IPS-20b (cell line): ENCODE results near the gene LARGE1.
"Not testable (repeated sequence)": the region's sequence is repeated elsewhere in the genome, so short reads cannot be mapped to it uniquely, and the experiment has no call there.

Experiments used
- H3K27ac ChIP-seq: one replicate; pipeline ENCODE4 v1.5.1; 2013; ENCODE audit warnings: low read length
- H3K27me3 ChIP-seq: 2 replicates; pipeline ENCODE4 v1.6.1; 2013; ENCODE audit warnings: mild to moderate bottlenecking, low read length, inconsistent platforms; ENCODE audit not compliant: insufficient read depth
- H3K36me3 ChIP-seq: 2 replicates; pipeline ENCODE4 v1.6.1; 2013; ENCODE audit warnings: low read depth, mild to moderate bottlenecking, inconsistent platforms, low read length, moderate library complexity; ENCODE audit not compliant: insufficient read depth
- H3K4me1 ChIP-seq: 2 replicates; pipeline ENCODE4 v1.6.1; 2013; ENCODE audit warnings: mild to moderate bottlenecking, control low read depth, inconsistent platforms, low read length, moderate library complexity; ENCODE audit not compliant: insufficient read depth
- H3K4me3 ChIP-seq: 2 replicates; pipeline ENCODE4 v1.5.1; 2013; ENCODE audit warnings: mild to moderate bottlenecking, low read length, inconsistent platforms
- H3K9ac ChIP-seq: 2 replicates; pipeline ENCODE4 v1.6.1; 2013; ENCODE audit warnings: low read depth, mild to moderate bottlenecking, inconsistent platforms, low read length, moderate library complexity
- H3K9me3 ChIP-seq: 2 replicates; pipeline ENCODE4 v1.6.1; 2013; ENCODE audit warnings: mild to moderate bottlenecking, low read depth, low read length, inconsistent platforms; ENCODE audit not compliant: insufficient read depth

Gene LARGE1

DNA sequence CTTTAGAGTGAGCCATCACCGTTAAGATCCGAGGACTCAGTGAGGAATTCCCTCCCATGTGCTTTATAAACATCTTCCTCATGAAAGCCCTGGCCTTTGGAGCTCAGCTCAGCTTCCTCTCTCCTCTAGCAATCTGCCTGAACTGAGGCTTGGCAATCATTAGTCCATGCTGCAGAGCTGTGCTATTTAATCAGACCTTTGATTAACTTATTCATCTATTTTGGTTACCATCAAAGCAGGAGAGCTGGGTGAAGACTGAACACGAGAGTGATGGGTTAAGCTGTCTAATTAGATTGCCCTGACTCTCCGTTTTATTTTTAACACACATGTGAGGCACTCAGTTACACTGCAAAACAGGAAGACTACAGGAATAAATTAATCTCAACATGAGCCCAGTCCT lies 351.3 kb downstream of the LARGE1 start:
- H3K9ac ChIP-seq, result peak overlapping the region; percentile 9; the same call in 1 of the 2 replicates
- H3K36me3 ChIP-seq, result no peaks in the 10 kb centered on the region
- peak overlapping the region; percentile 39 for H3K27ac ChIP-seq
- no peaks in the 10 kb centered on the region for H3K9me3 ChIP-seq
- no peak overlapping the region; the same call in 1 of the 2 replicates for H3K4me3 ChIP-seq
- H3K4me1 ChIP-seq, result peaks cover 21% of the 10 kb centered on the region
- no peaks in the 10 kb centered on the region for H3K27me3 ChIP-seq

DNA sequence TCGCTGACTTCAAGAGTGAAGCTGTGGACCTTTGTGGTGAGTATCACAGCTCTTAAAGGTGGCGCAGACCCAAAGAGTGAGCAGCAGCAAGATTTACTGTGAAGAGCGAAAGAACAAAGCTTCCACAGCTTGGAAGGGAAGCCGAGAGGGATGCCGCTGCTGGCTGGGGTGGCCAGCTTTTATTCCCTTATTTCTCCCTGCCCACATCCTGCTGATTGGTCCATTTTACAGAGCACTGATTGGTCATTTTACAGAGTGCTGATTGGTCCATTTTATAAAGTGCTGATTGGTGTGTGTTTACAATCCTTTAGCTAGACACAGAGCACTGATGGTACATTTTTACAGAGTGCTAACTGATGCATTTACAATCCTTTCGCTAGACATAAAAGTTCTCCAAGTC lies 353.8 kb downstream of the LARGE1 start:
- not testable (repeated sequence) for H3K27ac ChIP-seq
- H3K4me1 ChIP-seq, result peaks cover 28% of the 10 kb centered on the region

DNA sequence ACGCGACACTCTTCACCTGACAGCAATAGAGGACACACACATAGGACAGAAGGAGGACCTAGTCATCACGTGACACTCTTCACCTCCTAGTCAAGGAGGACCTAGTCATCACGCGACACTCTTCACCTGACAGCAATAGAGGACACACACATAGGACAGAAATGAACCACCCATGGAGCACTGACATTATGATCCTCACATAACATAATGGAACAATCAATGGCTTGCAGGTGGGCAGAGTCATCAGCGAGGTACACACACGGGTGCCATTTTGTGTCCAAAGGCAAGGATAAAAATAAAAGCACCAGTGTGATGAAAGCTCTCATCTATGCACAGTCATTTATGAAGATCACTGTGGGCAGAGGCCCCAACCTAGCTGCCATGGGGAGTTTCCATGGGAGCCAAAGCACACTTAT lies 354.7 kb downstream of the LARGE1 start:
- Histone ChIP-seq H3K27ac (no peak overlapping the region), H3K27me3 (no peaks in the 10 kb centered on the region), H3K9me3 (no peaks in the 10 kb centered on the region), H3K4me1 (peaks cover 24% of the 10 kb centered on the region), H3K4me3 (no peak overlapping the region), H3K9ac (no peak overlapping the region), H3K36me3 (peaks cover 7% of the 10 kb centered on the region; the same call in 1 of the 2 replicates)

More for the DNA sequence above, 353.8 kb downstream of the LARGE1 start:
- not testable (repeated sequence) for H3K9me3 ChIP-seq, H3K4me3 ChIP-seq, H3K9ac ChIP-seq, H3K36me3 ChIP-seq, H3K27me3 ChIP-seq

DNA sequence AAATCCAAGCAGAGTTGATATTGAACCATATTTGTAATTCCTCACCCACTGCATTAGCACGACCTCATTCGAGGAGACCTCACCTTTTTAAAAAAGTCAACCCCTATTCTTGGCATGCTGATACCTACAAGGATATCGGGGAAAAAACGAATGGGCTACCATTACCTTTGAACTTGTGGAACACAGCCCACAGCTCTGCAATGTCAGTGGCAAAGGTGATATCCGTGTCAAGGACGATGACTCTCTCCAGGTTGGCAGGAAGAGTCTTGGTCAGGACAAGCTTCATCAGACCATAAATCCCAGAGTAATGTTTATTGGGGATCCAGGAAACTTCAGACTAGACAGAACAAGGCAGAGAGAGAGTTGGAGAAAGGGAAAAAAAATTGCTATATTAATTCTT lies 355.6 kb downstream of the LARGE1 start:
- H3K4me3 ChIP-seq, result no peak overlapping the region
- peaks cover 7% of the 10 kb centered on the region; the same call in 1 of the 2 replicates for H3K36me3 ChIP-seq
- H3K9ac ChIP-seq, result no peak overlapping the region
- peaks cover 17% of the 10 kb centered on the region for H3K4me1 ChIP-seq
- H3K27me3 ChIP-seq, result no peaks in the 10 kb centered on the region
- H3K9me3 ChIP-seq, result no peaks in the 10 kb centered on the region
- H3K27ac ChIP-seq, result no peak overlapping the region

DNA sequence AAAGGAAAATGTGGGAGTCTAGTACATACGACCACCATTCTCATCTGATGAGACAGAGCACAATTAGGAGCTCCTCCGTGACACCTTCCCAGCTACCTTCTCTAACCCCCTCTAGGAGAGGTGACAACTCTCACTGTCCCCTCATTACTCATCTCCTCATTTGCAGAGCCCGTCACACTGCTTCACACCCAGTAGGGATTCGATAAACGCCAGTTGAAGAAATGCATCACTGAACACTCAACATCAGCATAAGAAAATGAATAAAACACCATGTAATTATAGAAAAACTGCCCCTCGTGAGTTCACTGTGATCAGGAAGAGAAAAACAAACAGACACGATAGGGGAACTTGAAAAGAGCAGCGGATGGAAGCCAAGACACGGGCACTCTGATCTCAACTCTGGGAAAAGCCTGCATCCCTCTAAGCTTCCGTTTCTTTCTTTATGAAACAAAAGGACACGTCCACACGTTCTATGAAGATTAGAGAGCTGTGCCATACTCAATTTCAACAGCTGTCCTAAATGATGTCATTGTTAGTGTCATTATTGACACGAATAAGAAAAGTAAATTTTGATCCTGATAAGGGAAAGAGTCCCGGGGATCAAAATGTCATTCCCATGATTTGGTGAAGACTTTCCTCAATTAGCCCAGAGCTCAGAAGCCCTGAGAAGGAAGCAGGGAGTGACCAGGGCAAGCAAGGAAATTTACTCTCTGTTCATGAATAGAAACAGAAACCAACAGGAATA lies 356.9 kb downstream of the LARGE1 start:
- no peaks in the 10 kb centered on the region for H3K27me3 ChIP-seq
- no peak overlapping the region for H3K4me3 ChIP-seq
- peaks cover 12% of the 10 kb centered on the region; the same call in 1 of the 2 replicates for H3K36me3 ChIP-seq
- peaks cover 6% of the 10 kb centered on the region; the same call in 1 of the 2 replicates for H3K4me1 ChIP-seq
- H3K9me3 ChIP-seq, result no peaks in the 10 kb centered on the region
- no peak overlapping the region for H3K9ac ChIP-seq
- H3K27ac ChIP-seq, result no peak overlapping the region

DNA sequence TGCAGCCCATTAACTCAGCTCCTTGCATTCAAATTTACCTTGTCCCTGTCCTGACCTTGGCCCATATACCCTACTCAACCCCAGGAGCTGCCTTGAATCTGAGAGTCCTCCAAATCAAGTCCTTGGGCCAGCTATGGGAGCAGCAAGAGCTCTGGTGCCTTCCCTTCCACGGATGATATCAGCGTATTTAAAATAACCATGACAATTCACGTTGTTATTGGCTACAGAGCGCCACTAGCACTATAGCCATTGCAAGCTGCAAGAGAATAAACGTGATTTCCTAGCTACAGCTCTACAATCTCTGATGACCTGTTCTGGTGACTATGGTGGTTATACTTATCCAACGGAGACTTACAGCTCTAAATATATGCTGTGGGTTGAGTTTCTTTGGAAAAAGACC lies 357.8 kb downstream of the LARGE1 start:
- no peak overlapping the region for H3K4me3 ChIP-seq
- H3K9ac ChIP-seq, result no peak overlapping the region
- peaks cover 6% of the 10 kb centered on the region; the same call in 1 of the 2 replicates for H3K4me1 ChIP-seq
- H3K27ac ChIP-seq, result no peak overlapping the region
- H3K36me3 ChIP-seq, result peaks cover 13% of the 10 kb centered on the region; the same call in 1 of the 2 replicates
- no peaks in the 10 kb centered on the region for H3K27me3 ChIP-seq
- no peaks in the 10 kb centered on the region for H3K9me3 ChIP-seq

DNA sequence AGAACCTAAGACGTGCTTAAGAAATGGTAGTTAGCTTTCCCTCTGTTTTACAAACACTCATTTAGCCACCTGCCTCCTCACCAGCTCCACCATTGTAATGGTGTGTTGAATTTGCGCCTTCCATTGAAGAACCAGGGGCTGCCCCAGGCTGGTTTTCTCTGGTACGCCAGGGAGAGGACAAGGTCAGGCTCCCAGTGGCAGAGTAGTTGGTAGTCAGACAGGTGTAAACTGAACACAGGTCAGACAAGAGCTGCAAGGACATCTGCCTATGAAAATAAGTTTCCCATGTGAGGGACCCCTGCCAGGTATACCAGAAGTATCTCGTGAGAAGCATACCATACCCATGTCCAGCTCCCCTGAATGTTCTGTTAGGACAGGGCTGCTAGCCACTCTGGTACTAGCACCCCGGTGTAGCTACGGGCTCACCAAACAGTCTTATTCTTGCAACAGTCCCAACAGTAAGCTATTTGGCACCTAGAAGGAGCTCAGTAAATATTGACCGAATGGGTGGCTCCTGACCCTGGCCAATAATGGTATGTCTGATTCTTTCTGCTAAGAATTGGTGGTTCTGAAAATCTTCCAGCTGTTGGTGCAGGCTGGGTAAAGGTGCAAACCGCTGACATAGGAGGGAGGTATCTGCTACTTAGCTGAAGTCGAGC lies 359.0 kb downstream of the LARGE1 start:
- Histone ChIP-seq H3K27ac (no peak overlapping the region), H3K4me1 (peaks cover 6% of the 10 kb centered on the region; the same call in 1 of the 2 replicates)

DNA sequence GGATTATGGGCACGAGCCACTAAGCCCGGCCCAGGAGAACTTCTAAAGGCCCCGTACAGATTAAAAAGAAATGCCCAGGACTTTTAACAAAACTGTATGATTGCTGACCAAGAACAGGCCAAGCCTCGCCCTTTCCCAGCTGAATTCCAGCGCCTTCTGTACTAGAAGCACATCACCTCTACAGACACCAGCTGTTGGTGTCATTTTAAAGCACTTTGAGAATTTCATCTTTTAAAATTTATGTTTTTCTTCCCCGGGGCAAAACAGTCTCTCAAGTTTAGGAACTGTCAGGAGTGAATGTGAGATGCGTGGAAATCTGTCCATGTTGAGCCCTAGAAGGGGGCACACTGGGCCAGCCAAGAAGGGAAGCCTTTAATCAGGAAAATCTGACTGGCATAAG lies 362.4 kb downstream of the LARGE1 start:
- Histone ChIP-seq H3K4me1 (0 out of 2 replicates have a peak, but pooled peaks cover 6% of the 10 kb centered on the region), H3K9ac (no peak overlapping the region), H3K36me3 (peaks cover 13% of the 10 kb centered on the region; the same call in 1 of the 2 replicates), H3K9me3 (no peaks in the 10 kb centered on the region), H3K27me3 (no peaks in the 10 kb centered on the region), H3K27ac (no peak overlapping the region), H3K4me3 (no peak overlapping the region)

More for the DNA sequence above, 359.0 kb downstream of the LARGE1 start:
- no peak overlapping the region for H3K9ac ChIP-seq
- H3K36me3 ChIP-seq, result peaks cover 13% of the 10 kb centered on the region; the same call in 1 of the 2 replicates
- H3K9me3 ChIP-seq, result no peaks in the 10 kb centered on the region
- no peak overlapping the region for H3K4me3 ChIP-seq
- no peaks in the 10 kb centered on the region for H3K27me3 ChIP-seq

DNA sequence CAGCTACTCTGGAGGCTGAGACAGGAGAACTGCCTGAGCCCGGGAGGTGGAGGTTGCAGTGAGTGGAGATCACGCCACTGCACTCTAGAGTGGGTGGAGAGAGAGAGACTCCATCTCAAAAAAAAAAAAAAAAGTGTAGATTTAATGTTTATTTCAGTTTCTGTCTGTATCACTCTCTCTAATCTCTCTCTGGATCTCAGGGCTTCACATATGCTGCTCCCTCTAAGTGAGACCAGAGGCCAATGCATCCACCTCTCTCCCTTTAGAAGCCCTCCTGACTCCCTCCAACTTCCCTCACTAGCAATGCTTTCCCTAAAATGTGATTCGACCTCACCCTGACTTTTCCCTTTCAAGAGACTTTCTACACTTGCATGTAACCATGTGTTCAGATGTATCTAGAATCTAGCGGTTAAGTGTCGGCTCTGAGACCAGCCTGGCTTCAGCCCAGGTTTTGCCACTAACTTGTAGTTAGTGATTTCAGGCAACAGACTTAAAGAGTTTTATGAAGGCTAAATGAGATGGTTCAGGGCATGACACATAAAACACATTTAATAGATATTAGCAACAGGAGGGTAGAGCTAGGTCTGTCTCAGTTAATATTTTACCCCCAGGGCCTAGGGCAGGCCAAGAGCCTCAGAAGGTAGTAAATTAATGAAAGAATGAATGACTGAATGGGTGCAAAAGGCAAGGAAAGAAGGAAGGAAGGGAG lies 364.3 kb downstream of the LARGE1 start:
- Histone ChIP-seq H3K27ac (no peak overlapping the region), H3K4me1 (no peaks in the 10 kb centered on the region), H3K9ac (no peak overlapping the region), H3K27me3 (no peaks in the 10 kb centered on the region), H3K4me3 (no peak overlapping the region), H3K36me3 (peaks cover 6% of the 10 kb centered on the region; the same call in 1 of the 2 replicates), H3K9me3 (no peaks in the 10 kb centered on the region)

DNA sequence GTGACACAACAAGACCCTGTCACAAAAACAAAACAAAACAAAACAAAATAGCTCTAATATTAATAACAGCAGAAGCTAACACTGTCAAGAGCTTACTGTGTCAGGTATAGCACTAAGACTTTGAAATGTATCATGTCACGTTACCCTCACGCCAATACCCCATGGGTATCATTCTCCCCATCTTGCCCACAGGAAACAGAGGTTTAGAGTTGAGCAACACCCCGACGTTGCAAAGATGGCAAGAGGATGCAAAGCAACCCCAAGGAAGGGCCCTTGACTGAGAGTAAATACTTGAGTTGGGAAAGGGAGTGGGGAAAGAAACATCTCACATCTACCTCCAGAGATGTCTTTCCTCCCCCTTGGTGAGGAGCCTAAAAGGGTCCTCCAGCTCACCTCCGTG lies 366.8 kb downstream of the LARGE1 start:
- Histone ChIP-seq H3K9me3 (no peaks in the 10 kb centered on the region), H3K4me1 (no peaks in the 10 kb centered on the region), H3K27ac (no peak overlapping the region), H3K36me3 (peaks cover 2% of the 10 kb centered on the region; the same call in 1 of the 2 replicates), H3K9ac (no peak overlapping the region), H3K27me3 (no peaks in the 10 kb centered on the region), H3K4me3 (no peak overlapping the region)

DNA sequence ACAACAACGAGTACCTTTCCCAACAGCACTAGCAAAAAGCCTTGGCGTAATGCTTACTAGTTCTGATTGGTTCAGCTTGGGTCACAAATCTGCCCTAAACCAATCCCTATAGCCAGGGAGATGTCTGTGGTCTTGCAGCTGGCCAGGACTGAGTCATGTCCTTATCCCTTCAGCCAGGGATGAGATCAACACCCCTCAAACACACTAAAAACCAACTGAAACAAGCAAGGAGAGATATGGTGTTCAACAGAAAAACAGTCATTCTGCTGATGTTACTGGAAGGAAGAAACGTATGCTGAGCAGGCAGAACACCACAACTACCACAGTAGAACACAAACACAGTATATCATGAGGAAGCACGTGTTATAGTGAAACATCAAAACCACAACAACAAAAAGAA lies 375.6 kb downstream of the LARGE1 start:
- H3K27ac ChIP-seq, result no peak overlapping the region
- no peaks in the 10 kb centered on the region for H3K27me3 ChIP-seq
- H3K36me3 ChIP-seq, result no peaks in the 10 kb centered on the region

More for the DNA sequence above, 375.6 kb downstream of the LARGE1 start:
- Histone ChIP-seq H3K9ac (no peak overlapping the region), H3K4me1 (no peaks in the 10 kb centered on the region), H3K9me3 (no peaks in the 10 kb centered on the region), H3K4me3 (no peak overlapping the region)
